DND-41 (cell line): ENCODE data around the gene KIF18B.

ENCODE experiments used
- EZH2 ChIP-seq: IDR thresholded peaks from 3 replicates; pipeline ENCODE4 v1.6.1; 2012; ENCODE audit warnings: borderline replicate concordance, low read depth, mild to moderate bottlenecking, moderate library complexity, low read length, inconsistent platforms; ENCODE audit not compliant: severe bottlenecking
- TF ChIP-seq, protein P1 (sequence below): IDR thresholded peaks from 2 replicates; pipeline ENCODE4 v1.5.1; 2012; ENCODE audit warnings: borderline replicate concordance, low read length, moderate library complexity, mild to moderate bottlenecking; ENCODE audit not compliant: poor library complexity, severe bottlenecking; ENCODE audit errors: extremely low read depth

GRCh38 chr17:44879376-44879775 lies 68.2 kb downstream of the KIF18B start:
- TF ChIP-seq EZH2 = no peak
- TF ChIP-seq, protein P1, sequence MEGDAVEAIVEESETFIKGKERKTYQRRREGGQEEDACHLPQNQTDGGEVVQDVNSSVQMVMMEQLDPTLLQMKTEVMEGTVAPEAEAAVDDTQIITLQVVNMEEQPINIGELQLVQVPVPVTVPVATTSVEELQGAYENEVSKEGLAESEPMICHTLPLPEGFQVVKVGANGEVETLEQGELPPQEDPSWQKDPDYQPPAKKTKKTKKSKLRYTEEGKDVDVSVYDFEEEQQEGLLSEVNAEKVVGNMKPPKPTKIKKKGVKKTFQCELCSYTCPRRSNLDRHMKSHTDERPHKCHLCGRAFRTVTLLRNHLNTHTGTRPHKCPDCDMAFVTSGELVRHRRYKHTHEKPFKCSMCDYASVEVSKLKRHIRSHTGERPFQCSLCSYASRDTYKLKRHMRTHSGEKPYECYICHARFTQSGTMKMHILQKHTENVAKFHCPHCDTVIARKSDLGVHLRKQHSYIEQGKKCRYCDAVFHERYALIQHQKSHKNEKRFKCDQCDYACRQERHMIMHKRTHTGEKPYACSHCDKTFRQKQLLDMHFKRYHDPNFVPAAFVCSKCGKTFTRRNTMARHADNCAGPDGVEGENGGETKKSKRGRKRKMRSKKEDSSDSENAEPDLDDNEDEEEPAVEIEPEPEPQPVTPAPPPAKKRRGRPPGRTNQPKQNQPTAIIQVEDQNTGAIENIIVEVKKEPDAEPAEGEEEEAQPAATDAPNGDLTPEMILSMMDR = no peak
